Tongue (tissue), 3 donors: ENCODE measurements around the gene YWHAH. TPM values are rescaled to one million over a fixed set of nuclear protein-coding genes. Genes with fewer than 3 reads are reported as not detected.

Experiments used
- DNase-seq: peaks from one replicate; pipeline ENCODE4 v3.0.0-alpha.2; 2015
- small RNA-seq: library from RNA; depleted of rRNA; stranded (forward); fragments of <200 nt; gene quantifications from one replicate; pipeline ENCODE3, GENCODE V24; 2014; ENCODE audit warnings: low replicate concordance
- total RNA-seq: library from RNA; depleted of rRNA; stranded (reverse); fragments of >200 nt; gene quantifications from one replicate; pipeline ENCODE4 v1.2.3, GENCODE V29; 2014

The YWHAH gene
- total RNA-seq, 1 donor from 2014 or later = 84.2 TPM

DNA sequence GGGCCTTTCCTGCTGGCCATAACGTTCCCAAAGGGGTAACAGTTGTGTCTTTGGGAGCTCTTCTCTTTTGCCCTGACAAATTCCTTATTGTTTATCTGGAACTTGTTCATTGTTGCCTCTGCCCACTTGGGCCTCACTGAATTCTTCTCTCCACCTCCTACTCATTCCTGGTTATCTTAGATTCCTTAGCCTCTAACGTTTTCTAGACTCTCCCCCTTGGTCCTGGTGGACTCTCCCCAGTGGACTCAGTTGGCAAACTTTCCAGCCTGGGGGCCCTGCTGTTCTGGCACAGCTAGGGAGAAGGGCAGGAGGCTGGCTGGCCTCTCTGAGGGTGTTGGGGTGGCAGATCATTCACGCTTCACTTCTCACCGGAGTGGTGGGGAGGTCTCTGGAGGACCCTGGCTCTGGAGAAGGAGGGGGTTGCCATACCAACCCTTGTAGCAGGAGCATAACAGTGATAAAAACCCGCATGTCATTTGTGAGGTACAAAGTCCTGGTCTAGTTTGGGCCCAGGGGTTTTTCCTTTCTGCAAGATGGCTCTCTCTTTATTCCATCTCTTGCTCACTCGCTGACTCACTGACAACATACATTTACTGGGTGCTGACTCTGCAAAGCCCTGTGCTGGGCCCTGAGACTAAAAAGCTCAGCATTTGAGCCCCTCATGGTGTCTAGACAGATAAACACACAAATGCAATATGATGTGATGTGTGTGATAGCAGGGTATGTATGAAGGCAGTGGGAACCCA lies 39.7 kb downstream of the YWHAH start:
- no peak for DNase-seq

DNA sequence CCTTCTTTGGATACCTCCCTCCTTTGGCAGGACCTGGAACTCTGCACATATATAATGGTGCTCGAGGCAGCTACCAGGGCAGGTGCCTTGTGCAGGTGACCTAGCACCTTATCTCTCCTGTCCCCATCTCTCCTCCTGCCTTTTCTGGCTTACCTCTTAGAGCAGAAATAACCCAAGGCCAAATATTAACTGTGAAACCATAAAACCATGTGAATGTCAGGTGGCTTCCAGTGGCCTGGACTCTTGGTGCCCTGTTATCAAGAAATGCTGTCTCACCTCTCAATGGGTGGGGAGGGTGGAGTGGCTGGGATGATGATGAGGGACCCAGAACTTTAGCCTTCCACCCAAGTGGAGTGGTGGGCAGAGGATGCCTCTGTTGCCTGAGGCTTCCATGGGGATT lies 42.9 kb downstream of the YWHAH start:
- no peak for DNase-seq

DNA sequence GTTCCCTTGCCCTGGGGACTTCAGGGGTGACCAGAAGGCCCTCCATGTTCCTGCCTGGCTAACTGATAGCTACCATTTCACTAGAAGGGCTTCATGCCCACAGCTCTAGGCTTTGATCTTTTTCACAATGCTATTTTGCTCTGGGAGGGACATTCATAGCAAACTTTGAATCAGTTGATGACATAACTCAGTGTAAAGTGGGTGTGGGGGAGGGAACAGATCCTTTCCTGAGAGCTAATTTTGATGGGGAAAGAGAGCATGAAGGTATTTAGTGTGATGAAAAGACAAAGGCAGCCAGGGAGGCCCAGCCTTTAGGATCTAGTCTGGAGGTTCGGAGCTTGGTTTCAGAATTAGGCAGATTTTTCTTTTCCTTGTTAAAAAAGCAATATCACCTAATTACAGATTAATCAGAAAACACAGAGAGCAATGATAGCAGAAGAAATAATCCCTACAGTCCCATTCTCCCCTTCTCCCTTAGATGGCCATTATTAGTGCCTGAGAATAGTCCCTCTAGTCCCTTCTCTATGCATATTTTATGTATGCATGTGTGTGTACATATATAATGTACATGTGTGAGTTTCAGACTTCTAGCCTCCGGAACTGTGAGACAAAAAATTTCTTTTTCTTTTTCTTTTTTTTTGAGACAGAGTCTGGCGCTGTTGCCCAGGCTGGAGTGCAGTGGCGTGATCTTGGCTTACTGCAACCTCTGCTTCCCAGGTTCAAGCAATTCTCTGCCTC lies 46.9 kb downstream of the YWHAH start:
- DNase-seq = no peak

DNA sequence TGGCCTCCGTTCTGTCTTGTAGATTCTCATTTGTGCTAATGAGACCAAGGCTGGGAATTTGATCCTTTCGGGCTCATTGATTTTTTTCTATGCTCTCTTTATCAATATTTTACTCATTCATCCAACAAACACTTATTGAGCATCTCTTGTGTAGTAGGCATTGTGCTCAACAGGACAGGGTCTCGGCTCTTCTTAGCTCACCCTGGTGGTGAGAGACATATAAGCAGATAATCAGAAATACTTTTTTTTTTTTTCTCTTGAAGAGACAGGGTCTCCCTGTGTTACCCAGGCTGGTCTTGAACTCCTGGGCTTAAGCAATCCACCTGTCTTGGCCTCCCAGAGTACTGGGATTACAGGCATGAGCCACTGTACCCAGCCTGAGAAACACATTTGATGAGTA lies 50.7 kb downstream of the YWHAH start:
- no peak for DNase-seq

DNA sequence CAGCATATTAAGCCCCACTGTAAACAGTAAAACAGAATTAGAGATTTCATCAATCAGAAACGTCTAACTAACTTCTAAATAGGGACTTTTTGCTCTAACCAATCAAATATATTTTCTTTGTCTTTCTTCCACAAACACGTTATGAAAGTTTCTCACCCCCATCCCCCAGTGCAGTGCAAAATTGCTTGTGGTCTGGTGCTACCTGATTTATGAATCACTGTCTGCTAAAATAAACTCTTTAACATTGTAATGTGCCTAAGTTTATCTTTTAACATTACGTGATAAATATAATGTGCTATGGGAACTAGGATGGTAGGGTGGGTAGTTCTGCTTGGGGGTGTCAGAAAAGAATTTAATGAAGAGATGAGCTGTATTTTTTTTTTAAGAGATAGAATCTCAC lies 51.5 kb downstream of the YWHAH start:
- DNase-seq = no peak

DNA sequence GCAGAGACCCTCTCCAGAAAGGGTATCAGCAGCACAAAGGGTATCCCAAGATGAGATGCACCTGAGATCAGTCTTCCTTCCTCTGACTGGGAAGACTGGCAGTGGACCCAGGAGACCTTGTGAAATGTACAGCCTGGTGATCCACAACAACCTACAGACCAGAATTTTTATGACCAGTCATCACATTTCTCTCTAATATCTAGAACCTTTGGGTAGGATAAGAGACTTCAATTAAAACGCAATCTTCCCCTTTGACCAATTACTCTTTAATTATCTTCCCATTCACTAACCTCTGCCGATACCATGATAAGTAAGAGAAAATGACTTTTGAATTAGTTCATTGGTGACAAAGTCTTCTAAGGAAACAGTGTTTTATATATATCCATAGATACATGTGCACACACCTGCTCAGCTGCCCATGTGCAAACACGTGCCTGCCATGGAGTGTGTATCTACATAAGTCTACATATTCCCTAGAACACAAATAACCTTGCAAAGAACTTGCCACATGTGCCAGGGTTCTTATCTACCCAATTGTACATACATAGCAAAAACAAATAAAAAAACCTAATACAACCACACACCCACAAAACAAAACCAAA lies 54.5 kb downstream of the YWHAH start:
- no peak for DNase-seq

DNA sequence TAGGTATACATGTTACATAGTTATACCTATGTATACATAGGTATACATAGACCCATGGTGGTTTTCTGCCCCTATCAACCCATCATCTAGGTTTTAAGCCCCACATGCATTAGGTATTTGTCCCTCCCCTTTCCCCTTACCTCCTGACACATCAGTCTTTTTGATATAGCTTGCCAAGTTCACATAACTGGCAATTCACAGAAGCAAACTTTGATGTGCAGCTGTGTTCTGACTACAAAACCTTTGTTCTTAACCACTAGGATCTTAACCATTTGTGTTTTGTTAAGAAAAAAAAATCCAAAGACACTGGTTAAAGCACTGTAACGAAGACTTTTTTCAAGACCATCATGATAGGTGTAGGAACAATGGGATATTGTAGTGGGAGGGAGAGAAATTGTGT lies 55.8 kb downstream of the YWHAH start:
- DNase-seq = no peak

DNA sequence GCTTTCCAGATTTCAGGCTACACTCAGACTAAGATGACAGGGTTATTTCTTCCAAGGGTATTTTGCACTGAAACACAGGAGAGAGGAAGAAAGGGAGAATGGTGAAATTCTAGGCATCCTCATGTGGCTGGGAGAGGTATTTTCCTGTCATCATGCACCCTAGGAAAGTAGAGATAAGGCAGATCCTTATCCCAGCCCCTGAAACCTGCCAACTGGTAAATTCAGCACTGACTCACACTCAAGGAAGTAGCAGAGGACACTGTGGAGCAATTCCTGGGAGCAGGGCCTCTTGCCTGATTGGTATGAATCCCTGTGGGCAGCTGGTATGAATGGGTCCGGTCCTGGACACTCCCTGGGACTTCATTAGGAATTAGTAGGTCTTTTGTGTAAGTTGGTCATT lies 61.1 kb downstream of the YWHAH start:
- no peak for DNase-seq

Small RNA genes lying within 50 kb of the gene (small RNA-seq; reads per million reads assigned to genes)
- gene RN7SL305P = not detected

Other genes starting within 250 kb of the YWHAH start
- gene PRR14L, start 194.4 kb upstream of the YWHAH start, total RNA-seq = 21.5 TPM
- gene DEPDC5, start 190.5 kb upstream of the YWHAH start, total RNA-seq = 15.2 TPM
- 2.4 TPM for gene SLC5A1, start 98.7 kb downstream of the YWHAH start, total RNA-seq
- gene C22orf42, start 214.8 kb downstream of the YWHAH start, total RNA-seq = not detected